ENCODE results near the gene BRINP1.

GRCh38 chr9:119216651-119217331, 152.4 kb downstream of the BRINP1 start:
- TF ChIP-seq CTCF (IDR thresholded peaks at IDR 0.05) (no peak), EZH2 (IDR thresholded peaks at IDR 0.05; ENCODE audit: borderline replicate concordance, insufficient read depth, low read depth, low read length, poor library complexity, severe bottlenecking) (no peak)
